Osteoblast (primary cell): ENCODE measurements around the gene WWTR1. TPM values are rescaled to one million over a fixed set of nuclear protein-coding genes. Genes with fewer than 3 reads are reported as not detected.
A peak's percentile ranks its signal among the peaks of the same experiment; 100 is the strongest.

Source experiments
- DNase-seq: peaks from one replicate; pipeline ENCODE4 v3.0.0; 2011; ENCODE audit warnings: low spot score, mixed read lengths; ENCODE audit not compliant: insufficient read length; ENCODE audit errors: missing footprints
- H2AFZ ChIP-seq: 2 replicates; pipeline ENCODE4 v1.6.0; 2011; ENCODE audit warnings: mild to moderate bottlenecking, low read length
- H3K27ac ChIP-seq: 2 replicates; pipeline ENCODE4 v1.5.1; 2011; ENCODE audit warnings: mild to moderate bottlenecking, low read depth, low read length, moderate library complexity
- H3K27me3 ChIP-seq: 2 replicates; pipeline ENCODE4 v1.6.0; 2012; ENCODE audit warnings: mild to moderate bottlenecking, control low read depth, inconsistent platforms, low read length, moderate library complexity; ENCODE audit not compliant: insufficient read depth
- H3K36me3 ChIP-seq: 2 replicates; pipeline ENCODE4 v1.5.1; 2011; ENCODE audit warnings: mild to moderate bottlenecking, low read length, control low read depth, moderate library complexity; ENCODE audit not compliant: insufficient read depth
- H3K4me1 ChIP-seq: 2 replicates; pipeline ENCODE4 v1.5.1; 2011; ENCODE audit warnings: mild to moderate bottlenecking, low read length, control low read depth, moderate library complexity; ENCODE audit not compliant: insufficient read depth
- H3K4me2 ChIP-seq: 2 replicates; pipeline ENCODE4 v1.6.0; 2011; ENCODE audit warnings: mild to moderate bottlenecking, low read length; ENCODE audit not compliant: insufficient read depth
- H3K4me3 ChIP-seq: fragments of 200-600 bp; sonication (generic); 3 replicates; pipeline ENCODE4 v1.5.1; 2012; ENCODE audit warnings: mild to moderate bottlenecking, low read length, inconsistent platforms; ENCODE audit not compliant: insufficient read depth
- H3K79me2 ChIP-seq: 2 replicates; pipeline ENCODE4 v1.6.0; 2012; ENCODE audit warnings: mild to moderate bottlenecking, low read length, control low read depth, inconsistent platforms; ENCODE audit not compliant: insufficient read depth
- H3K9me3 ChIP-seq: 2 replicates; pipeline ENCODE4 v1.5.1; 2011; ENCODE audit warnings: low read depth, low read length, control low read depth
- H4K20me1 ChIP-seq: 2 replicates; pipeline ENCODE4 v1.6.0; 2012; ENCODE audit warnings: mild to moderate bottlenecking, low read length, control low read depth; ENCODE audit not compliant: insufficient read depth
- total RNA-seq: library from RNA; depleted of rRNA; stranded (reverse); fragments of >200 nt; gene quantifications from 2 replicates; pipeline ENCODE4 v1.2.3, GENCODE V29; 2012
- TF ChIP-seq, protein P1 (sequence below): IDR thresholded peaks from 2 replicates; pipeline ENCODE4 v1.5.1; 2011; ENCODE audit warnings: mild to moderate bottlenecking, low read depth, low read length, moderate library complexity; ENCODE audit errors: extremely low read depth

Gene WWTR1
- total RNA-seq, 1 donor: 84.7 TPM

DNA sequence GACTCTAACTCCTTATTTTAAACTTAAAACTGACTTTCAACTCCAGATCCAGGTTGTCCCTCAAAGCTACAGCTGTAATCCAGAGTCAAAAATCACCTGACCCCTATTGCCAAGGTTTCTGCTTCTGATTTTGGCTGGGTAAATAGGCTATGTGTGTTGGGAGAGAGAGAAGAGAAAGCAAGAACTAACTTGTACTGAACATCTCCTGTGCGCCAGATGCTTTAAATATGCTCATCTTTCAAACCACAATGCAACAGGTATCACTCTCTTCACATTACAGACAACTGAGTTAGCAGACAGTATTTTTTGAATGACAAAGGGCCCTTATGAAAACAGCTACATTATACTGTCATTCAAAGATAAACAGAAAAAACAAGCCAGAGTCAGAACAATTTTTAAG is 7.0 kb downstream of the WWTR1 start:
- Histone ChIP-seq H3K4me2 (no peak overlapping the region), H3K27me3 (no peaks in the 10 kb centered on the region), H3K4me1 (peaks cover 45% of the 10 kb centered on the region), H4K20me1 (peaks cover 74% of the 10 kb centered on the region), H2AFZ (no peak overlapping the region), H3K79me2 (peaks cover 95% of the 10 kb centered on the region), H3K9me3 (no peaks in the 10 kb centered on the region), H3K36me3 (peaks cover 55% of the 10 kb centered on the region), H3K27ac (no peak overlapping the region), H3K4me3 (no peak overlapping the region)
- DNase-seq: no peak
- TF ChIP-seq, protein P1, sequence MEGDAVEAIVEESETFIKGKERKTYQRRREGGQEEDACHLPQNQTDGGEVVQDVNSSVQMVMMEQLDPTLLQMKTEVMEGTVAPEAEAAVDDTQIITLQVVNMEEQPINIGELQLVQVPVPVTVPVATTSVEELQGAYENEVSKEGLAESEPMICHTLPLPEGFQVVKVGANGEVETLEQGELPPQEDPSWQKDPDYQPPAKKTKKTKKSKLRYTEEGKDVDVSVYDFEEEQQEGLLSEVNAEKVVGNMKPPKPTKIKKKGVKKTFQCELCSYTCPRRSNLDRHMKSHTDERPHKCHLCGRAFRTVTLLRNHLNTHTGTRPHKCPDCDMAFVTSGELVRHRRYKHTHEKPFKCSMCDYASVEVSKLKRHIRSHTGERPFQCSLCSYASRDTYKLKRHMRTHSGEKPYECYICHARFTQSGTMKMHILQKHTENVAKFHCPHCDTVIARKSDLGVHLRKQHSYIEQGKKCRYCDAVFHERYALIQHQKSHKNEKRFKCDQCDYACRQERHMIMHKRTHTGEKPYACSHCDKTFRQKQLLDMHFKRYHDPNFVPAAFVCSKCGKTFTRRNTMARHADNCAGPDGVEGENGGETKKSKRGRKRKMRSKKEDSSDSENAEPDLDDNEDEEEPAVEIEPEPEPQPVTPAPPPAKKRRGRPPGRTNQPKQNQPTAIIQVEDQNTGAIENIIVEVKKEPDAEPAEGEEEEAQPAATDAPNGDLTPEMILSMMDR: no peak

DNA sequence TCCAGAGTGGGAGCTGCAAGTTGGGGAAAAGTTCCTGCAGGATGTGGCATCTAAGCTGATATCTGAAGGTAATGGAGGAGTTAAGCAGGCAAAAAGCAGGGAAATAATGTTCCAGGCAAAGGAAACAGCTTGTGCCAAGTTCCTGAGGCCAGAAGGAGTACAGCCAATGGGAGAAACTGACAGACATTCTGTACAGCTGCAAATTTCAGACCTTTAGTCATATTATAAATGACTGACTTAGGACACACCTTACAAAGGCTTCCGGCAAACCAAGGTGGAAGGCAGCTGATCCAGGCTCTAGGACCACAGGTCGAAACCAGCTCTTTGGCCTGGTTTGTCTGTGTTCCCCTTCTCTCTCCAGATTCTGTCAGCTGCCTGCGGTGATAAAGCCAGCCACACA is 9.3 kb downstream of the WWTR1 start:
- H3K4me3 ChIP-seq: no peak overlapping the region
- H3K9me3 ChIP-seq: no peaks in the 10 kb centered on the region
- no peak overlapping the region for H2AFZ ChIP-seq
- peaks cover 66% of the 10 kb centered on the region for H4K20me1 ChIP-seq
- peaks cover 39% of the 10 kb centered on the region for H3K4me1 ChIP-seq
- peaks cover 55% of the 10 kb centered on the region for H3K36me3 ChIP-seq
- peaks cover 94% of the 10 kb centered on the region for H3K79me2 ChIP-seq
- no peak for DNase-seq
- TF ChIP-seq, protein P1: no peak
- H3K27ac ChIP-seq: no peak overlapping the region
- H3K27me3 ChIP-seq: no peaks in the 10 kb centered on the region
- H3K4me2 ChIP-seq: peak overlapping the region; percentile 55

DNA sequence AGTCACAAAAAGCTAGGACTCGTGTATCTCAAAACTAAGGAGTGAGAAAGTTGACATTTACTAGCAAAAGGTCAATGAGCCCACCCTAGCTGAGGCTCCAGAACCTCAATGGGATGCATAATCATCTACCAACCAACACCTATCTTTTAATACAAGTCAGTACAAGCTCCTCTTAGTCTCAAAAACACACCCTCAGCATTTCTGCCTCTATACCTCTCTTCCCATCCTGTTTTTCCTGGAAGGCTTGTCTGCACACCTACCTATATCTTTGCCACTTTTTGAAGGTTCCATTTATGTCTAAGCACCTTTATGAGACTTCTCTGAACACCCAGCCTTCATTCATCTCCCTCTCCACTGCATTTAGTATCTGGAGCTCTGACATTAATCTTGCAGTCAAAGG is 10.0 kb downstream of the WWTR1 start:
- TF ChIP-seq, protein P1: no peak
- Histone ChIP-seq H3K27me3 (no peaks in the 10 kb centered on the region), H3K27ac (no peak overlapping the region), H3K9me3 (no peaks in the 10 kb centered on the region), H2AFZ (no peak overlapping the region), H3K4me2 (peak overlapping the region; percentile 55), H3K4me3 (no peak overlapping the region), H3K36me3 (peaks cover 48% of the 10 kb centered on the region), H3K79me2 (peaks cover 94% of the 10 kb centered on the region), H3K4me1 (peaks cover 42% of the 10 kb centered on the region), H4K20me1 (peaks cover 65% of the 10 kb centered on the region)
- DNase-seq: no peak

DNA sequence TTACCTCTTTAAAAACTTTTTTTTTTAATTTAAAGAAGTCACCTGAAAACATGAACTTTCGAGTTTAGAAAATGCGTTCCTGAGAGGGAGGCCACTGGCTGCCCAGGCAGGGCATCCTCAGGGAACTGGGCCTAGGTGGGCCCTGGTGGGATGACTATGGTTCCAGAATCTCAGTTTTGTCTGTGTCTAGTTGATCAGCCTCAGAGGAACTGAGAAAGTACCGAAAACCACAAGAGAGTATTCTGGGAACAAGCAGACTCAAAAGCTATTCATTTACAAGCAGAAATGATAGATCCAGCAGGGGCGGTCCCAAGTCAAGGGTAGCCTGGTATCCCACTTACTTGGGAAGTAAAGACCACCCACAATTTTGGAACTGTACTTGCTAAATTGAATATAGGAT is 10.5 kb downstream of the WWTR1 start:
- Histone ChIP-seq H2AFZ (no peak overlapping the region), H4K20me1 (peaks cover 63% of the 10 kb centered on the region), H3K79me2 (peaks cover 95% of the 10 kb centered on the region), H3K36me3 (peaks cover 47% of the 10 kb centered on the region), H3K27me3 (no peaks in the 10 kb centered on the region), H3K27ac (no peak overlapping the region), H3K4me1 (peaks cover 42% of the 10 kb centered on the region), H3K9me3 (no peaks in the 10 kb centered on the region), H3K4me2 (no peak overlapping the region), H3K4me3 (no peak overlapping the region)
- DNase-seq: no peak
- TF ChIP-seq, protein P1: no peak
